HCT116 (cell line): ENCODE measurements around the gene MTHFSD. TPM values are rescaled to one million over a fixed set of nuclear protein-coding genes. Genes with fewer than 3 reads are reported as not detected.

Source experiments
- ATAC-seq: fragments of 200-7000 bp; cut with Tn5 transposase; 2 replicates; pipeline ENCODE4 v1.9.1; 2020; ENCODE audit warnings: mild to moderate bottlenecking, moderate library complexity
- BruUV-seq: library from RNA; stranded (reverse); fragments of 400-500 nt; replicated peaks from 2 replicates; lab custom pipeline; 2021; lab: Mats Ljungman, UMichigan
- CTCF ChIA-PET: fragments of 300-600 bp; sonication (Branson Sonifier 250); formaldehyde crosslinking; loops from one replicate; lab custom pipeline; 2021; ENCODE audit warnings: antibody characterized with exemption; lab: Charles Lee
- POLR2A ChIA-PET: fragments of 300-600, 350-600 bp; sonication (Branson Sonifier 250); formaldehyde crosslinking; loops from one replicate; lab custom pipeline; 2021; ENCODE audit warnings: antibody characterized with exemption; lab: Charles Lee
- RAD21 ChIA-PET, 2 experiments: fragments of 300-600 bp; sonication (Branson Sonifier 250); formaldehyde crosslinking; loops; one replicate each; lab custom pipeline; 2023; ENCODE audit warnings: low total read pairs in 2 of 2; ENCODE audit not compliant: uncharacterized antibody in 2 of 2, unreplicated experiment in 2 of 2, low non-redundant PET in 1 of 2; lab: Charles Lee
- DNase-seq: peaks from one replicate; pipeline ENCODE4 v3.0.0-alpha.2; 2010; ENCODE audit warnings: low read depth, low spot score
- H2AFZ ChIP-seq: fragments of 200-600 bp; shearing (Covaris generic), sonication (generic); 2 replicates; pipeline ENCODE4 v1.6.1; 2017; ENCODE audit warnings: low read depth, mixed run types, mixed read lengths, antibody characterized with exemption, low read length; ENCODE audit not compliant: poor library complexity, severe bottlenecking
- H3K27ac ChIP-seq: 2 replicates; pipeline ENCODE4 v1.5.1; 2012; ENCODE audit warnings: low read depth, low read length
- H3K27me3 ChIP-seq: fragments of 200-600 bp; sonication (generic); 2 replicates; pipeline ENCODE4 v1.6.1; 2016; ENCODE audit warnings: mixed run types, low read length, mixed read lengths; ENCODE audit not compliant: insufficient read depth
- H3K36me3 ChIP-seq, 2 experiments: fragments of 200-500 bp in 1 of 2; fragments of 200-600 bp in 1 of 2; sonication (Bioruptor generic) in 1 of 2; sonication (generic) in 1 of 2; 2 replicates each; pipeline versions ENCODE4 v1.5.1 to v1.6.1; 2014 to 2016; ENCODE audit warnings: low read length in 2 of 2, inconsistent platforms in 1 of 2, mixed read lengths in 1 of 2, mixed run types in 1 of 2; ENCODE audit not compliant: insufficient read depth in 2 of 2, control insufficient read depth in 1 of 2
- H3K4me1 ChIP-seq, 2 experiments: fragments of 200-600 bp in 1 of 2; sonication (generic) in 1 of 2; 2 replicates each; pipeline versions ENCODE4 v1.5.1 to v1.6.1; 2012 to 2017; ENCODE audit warnings: low read length in 2 of 2, inconsistent platforms in 1 of 2, mild to moderate bottlenecking in 1 of 2, mixed read lengths in 1 of 2, mixed run types in 1 of 2, moderate library complexity in 1 of 2; ENCODE audit not compliant: insufficient read depth in 2 of 2, control insufficient read depth in 1 of 2
- H3K4me2 ChIP-seq: fragments of 200-600 bp; sonication (generic); 2 replicates; pipeline ENCODE4 v1.6.1; 2017; ENCODE audit warnings: mixed run types, low read length, mixed read lengths
- H3K4me3 ChIP-seq, 2 experiments: fragments of 200-600 bp in 1 of 2; sonication (generic) in 1 of 2; replicated peaks in 1 of 2; 2 replicates each; pipeline ENCODE4 v1.5.1; 2011 to 2016; ENCODE audit warnings: low read length in 2 of 2, control low read depth in 1 of 2, low read depth in 1 of 2, mild to moderate bottlenecking in 1 of 2, mixed read lengths in 1 of 2, mixed run types in 1 of 2
- H3K79me2 ChIP-seq: fragments of 200-600 bp; sonication (generic); 2 replicates; pipeline ENCODE4 v1.6.1; 2017; ENCODE audit warnings: mild to moderate bottlenecking, mixed run types, low read length, moderate library complexity, mixed read lengths; ENCODE audit not compliant: insufficient read depth
- H3K9ac ChIP-seq: fragments of 200-600 bp; sonication (generic); 2 replicates; pipeline ENCODE4 v1.6.1; 2016; ENCODE audit warnings: low read length, mixed read lengths
- H3K9me2 ChIP-seq: fragments of 200-600 bp; sonication (generic), shearing (Covaris generic); 2 replicates; pipeline ENCODE4 v1.6.1; 2017; ENCODE audit warnings: mixed run types, mild to moderate bottlenecking, moderate library complexity; ENCODE audit not compliant: insufficient read depth
- H3K9me3 ChIP-seq, 2 experiments: fragments of 200-500 bp in 1 of 2; fragments of 200-600 bp in 1 of 2; sonication (Bioruptor generic) in 1 of 2; sonication (generic) in 1 of 2; 2 replicates each; pipeline ENCODE4 v1.6.1; 2014 to 2017; ENCODE audit warnings: low read length in 2 of 2, mixed read lengths in 2 of 2, inconsistent platforms in 1 of 2, low read depth in 1 of 2, mild to moderate bottlenecking in 1 of 2, mixed run types in 1 of 2, moderate library complexity in 1 of 2; ENCODE audit not compliant: control insufficient read depth in 1 of 2, insufficient read depth in 1 of 2
- H4K20me1 ChIP-seq: fragments of 200-600 bp; sonication (generic), shearing (Covaris generic); 2 replicates; pipeline ENCODE4 v1.6.1; 2017; ENCODE audit warnings: mixed run types, mild to moderate bottlenecking, moderate library complexity; ENCODE audit not compliant: insufficient read depth
- ATF3 ChIP-seq: IDR thresholded peaks from 2 replicates; pipeline ENCODE4 v1.6.1; 2012
- CEBPB ChIP-seq: IDR thresholded peaks from 2 replicates; pipeline ENCODE4 v1.6.1; 2012; ENCODE audit warnings: low read depth
- EGR1 ChIP-seq: IDR thresholded peaks from 2 replicates; pipeline ENCODE4 v1.6.1; 2012; ENCODE audit warnings: low read depth
- EZH2 ChIP-seq: fragments of 200-600 bp; sonication (generic); IDR thresholded peaks from 2 replicates; pipeline ENCODE4 v1.6.1; 2017; ENCODE audit warnings: antibody characterized with exemption, mixed run types
- FOSL1 ChIP-seq: IDR thresholded peaks from 2 replicates; pipeline ENCODE4 v1.6.1; 2012; ENCODE audit warnings: low read depth
- JUND ChIP-seq: IDR thresholded peaks from 2 replicates; pipeline ENCODE4 v1.6.1; 2012
- MAX ChIP-seq: IDR thresholded peaks from 2 replicates; pipeline ENCODE4 v1.6.1; 2012
- REST ChIP-seq: IDR thresholded peaks from 2 replicates; pipeline ENCODE4 v1.6.1; 2012; ENCODE audit warnings: low read depth
- SIN3A ChIP-seq: IDR thresholded peaks from 2 replicates; pipeline ENCODE4 v1.6.1; 2012; ENCODE audit warnings: low read depth
- SP1 ChIP-seq: IDR thresholded peaks from 2 replicates; pipeline ENCODE4 v1.6.1; 2012; ENCODE audit warnings: low read depth
- SRF ChIP-seq: IDR thresholded peaks from 2 replicates; pipeline ENCODE4 v1.6.1; 2012; ENCODE audit warnings: low read depth
- TCF7L2 ChIP-seq: IDR thresholded peaks from 2 replicates; pipeline ENCODE4 v1.7.0; 2011; ENCODE audit warnings: borderline replicate concordance, inconsistent platforms; ENCODE audit not compliant: insufficient read depth, insufficient read length; ENCODE audit errors: extremely low read depth
- YY1 ChIP-seq: IDR thresholded peaks from 2 replicates; pipeline ENCODE4 v1.6.1; 2011; ENCODE audit warnings: low read length, low read depth, moderate library complexity, mild to moderate bottlenecking; ENCODE audit not compliant: insufficient replicate concordance; ENCODE audit errors: extremely low read depth
- ZFX ChIP-seq: fragments of 450-650 bp; IDR thresholded peaks from 2 replicates; pipeline ENCODE4 v1.6.1; 2017
- intact Hi-C: fragments of 100-400 bp; cut with micrococcal nuclease; formaldehyde crosslinking; loops from 2 replicates; pipeline ENCODE4 v1.10.0; 2022
- total RNA-seq: library from RNA; stranded (reverse); gene quantifications from one replicate; pipeline ENCODE4 v1.2.1, GENCODE V29; 2021; ENCODE audit not compliant: unreplicated experiment

MTHFSD gene
- total RNA-seq, 1 experiment from 2014 or later: 33.1 TPM

GRCh38 chr16:86602521-86602920, 47.5 kb upstream of the MTHFSD start:
- ATAC-seq (no peak), DNase-seq (no peak)
- intact Hi-C loops: no loop called here
- Histone ChIP-seq H3K4me3 (no peak overlapping the region), H3K79me2 (no peaks in the 10 kb centered on the region), H3K9me3 (no peaks in the 10 kb centered on the region), H3K9ac (no peak overlapping the region), H3K36me3 (no peaks in the 10 kb centered on the region), H3K4me1 (no peaks in the 10 kb centered on the region), H3K4me2 (no peak overlapping the region), H3K9me2 (no peaks in the 10 kb centered on the region), H3K27me3 (0 out of 2 replicates have a peak, but pooled peaks cover 5% of the 10 kb centered on the region), H2AFZ (no peak overlapping the region), H4K20me1 (no peaks in the 10 kb centered on the region), H3K27ac (no peak overlapping the region)
- no TSS peak for BruUV-seq
- TF ChIP-seq ATF3: no peak
- no peak for TF ChIP-seq EZH2
- no peak for TF ChIP-seq CEBPB
- TF ChIP-seq FOSL1: no peak
- TF ChIP-seq MAX: no peak
- TF ChIP-seq SRF: no peak
- no peak for TF ChIP-seq EGR1
- TF ChIP-seq JUND: no peak
- TF ChIP-seq REST: no peak
- no peak for TF ChIP-seq SIN3A
- no peak for TF ChIP-seq SP1
- no peak for TF ChIP-seq TCF7L2
- TF ChIP-seq YY1: no peak
- no peak for TF ChIP-seq ZFX
- ChIA-PET CTCF (no interaction called here), RAD21 (no interaction called here), POLR2A (no interaction called here)
